LHCN-M2 (cell line): ENCODE data around the gene TNRC6A. TPM values are rescaled to one million over a fixed set of nuclear protein-coding genes. Genes with fewer than 3 reads are reported as not detected.
"Not testable (repeated sequence)": the region's sequence is repeated elsewhere in the genome, so short reads cannot be mapped to it uniquely, and the experiment has no call there.

Experiments
- DNase-seq: peaks from one replicate; pipeline ENCODE4 v3.0.0-alpha.2; 2012; ENCODE audit warnings: low read depth
- total RNA-seq: library from RNA; depleted of rRNA; stranded (reverse); fragments of >200 nt; gene quantifications from 2 replicates; pipeline ENCODE4 v1.2.3, GENCODE V29; 2014

Gene TNRC6A
- total RNA-seq, 1 experiment from 2014 or later = 24.7 TPM

DNA sequence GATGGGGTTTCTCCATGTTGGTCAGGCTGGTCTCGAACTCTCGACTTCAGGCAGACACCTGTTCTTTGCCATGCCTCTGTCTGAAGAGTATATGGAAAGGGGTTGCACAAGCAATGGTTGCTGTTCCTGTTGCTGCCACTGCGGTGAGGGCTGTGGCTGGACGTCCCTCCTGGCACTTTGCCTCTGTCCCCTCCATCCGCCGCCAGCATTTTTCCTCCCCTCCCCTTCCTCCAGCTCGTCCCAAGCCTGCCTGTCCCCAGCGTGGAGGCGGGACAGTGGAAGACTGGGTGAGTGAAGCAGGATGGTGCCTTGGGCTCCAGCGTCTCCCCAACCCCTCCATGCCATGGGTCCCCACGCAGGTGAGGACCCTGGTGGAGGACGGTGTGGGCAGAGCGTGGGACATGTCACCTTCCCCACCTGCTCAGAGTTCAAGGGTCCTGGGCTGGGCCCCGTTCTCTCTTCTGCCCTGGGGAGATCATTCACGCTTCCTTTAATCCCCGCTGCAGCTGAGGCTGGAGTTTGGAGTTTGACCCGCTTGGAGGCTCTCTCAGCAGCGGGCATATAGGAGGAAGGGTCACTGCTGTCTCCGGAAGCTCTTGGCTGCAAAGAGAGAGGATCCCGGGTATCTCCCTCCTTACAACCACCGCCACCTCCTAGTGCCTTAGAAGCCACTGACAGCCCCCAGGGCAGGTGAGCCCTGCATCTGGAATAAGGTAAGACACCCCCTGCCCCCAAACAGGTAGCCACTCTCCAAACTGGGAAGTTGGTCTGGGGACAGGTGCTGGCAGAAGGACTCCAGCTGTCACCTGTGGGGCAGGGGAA lies 116.5 kb downstream of the TNRC6A start, which contains the start of gene SLC5A11:
Gene SLC5A11 (plus strand): TSS at position 238 of the 822 bp plus-strand sequence. CDS start 12,681 bp downstream, outside the sequence.
- DNase-seq = no peak

DNA sequence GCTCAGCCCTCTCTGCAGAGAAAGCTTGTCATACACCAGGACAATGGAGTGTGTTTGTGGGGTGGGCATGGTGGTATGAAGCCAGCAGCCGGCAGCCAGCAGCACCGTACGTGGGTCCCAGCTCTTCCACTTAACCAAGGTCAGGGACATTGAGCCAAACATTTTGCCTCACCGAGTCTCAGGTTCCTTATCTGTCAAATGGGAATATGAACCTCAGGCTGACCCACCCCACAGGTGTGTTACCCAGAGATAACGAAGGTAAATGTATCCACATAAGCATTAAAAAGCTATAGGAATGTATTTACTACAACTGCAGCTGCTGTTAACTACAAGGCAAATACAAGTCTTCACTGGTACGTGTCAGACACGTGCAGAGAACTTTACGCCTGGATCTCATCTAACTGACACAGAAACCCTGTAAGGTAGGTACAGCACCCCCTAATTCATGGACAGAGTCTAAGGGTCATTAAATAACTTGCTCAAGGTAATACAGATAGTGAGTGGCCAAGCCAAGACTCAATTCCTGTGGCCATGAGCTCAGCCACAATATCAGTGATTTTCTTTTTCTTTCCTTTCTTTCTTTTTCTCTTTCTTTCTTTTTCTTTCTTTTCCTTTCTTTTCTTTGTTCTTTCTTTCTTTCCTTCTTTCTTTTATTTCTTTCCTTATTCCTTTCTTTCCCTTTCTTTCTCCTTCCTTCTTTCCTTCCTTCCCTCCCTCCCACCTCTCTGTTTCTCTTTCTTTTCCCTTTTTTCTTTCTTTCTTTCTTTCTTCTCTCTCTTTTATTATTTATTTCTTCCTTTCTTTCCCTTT lies 117.3 kb downstream of the TNRC6A start:
- DNase-seq = no peak

DNA sequence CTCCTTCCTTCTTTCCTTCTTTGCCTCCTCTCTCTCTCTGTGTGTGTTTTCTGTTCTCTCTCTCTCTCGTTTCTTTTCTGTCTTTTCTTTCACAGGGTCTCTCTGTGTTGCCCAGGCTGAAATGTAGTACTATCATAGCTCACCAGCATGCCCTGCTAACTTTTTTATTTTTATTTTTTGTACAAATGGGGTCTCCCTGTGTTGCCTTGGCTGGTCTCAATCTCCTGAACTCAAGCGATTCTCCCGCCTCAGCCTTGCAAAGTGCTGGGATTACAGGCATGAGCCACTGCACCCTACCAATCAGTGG lies 117.9 kb downstream of the TNRC6A start:
- no peak for DNase-seq

DNA sequence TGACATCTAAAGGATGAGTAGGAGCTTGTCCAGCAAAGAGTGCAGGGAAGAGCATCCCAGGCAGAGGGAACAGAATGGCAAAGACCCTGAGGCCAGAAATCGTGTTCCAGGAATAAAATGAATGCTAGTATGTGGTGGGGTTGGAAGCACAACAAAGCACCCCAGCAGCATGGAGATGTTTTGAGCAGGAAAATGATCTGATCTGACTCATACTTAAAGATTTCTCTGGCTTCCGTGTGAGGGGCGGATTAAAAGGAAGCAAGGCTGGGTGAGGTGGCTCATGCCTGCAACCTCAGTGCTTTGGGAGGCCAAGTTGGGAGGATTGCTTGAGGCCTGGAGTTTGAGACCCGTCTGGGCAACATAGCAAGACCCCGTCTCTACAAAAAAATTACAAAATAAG lies 118.6 kb downstream of the TNRC6A start:
- peak; percentile 70 for DNase-seq

DNA sequence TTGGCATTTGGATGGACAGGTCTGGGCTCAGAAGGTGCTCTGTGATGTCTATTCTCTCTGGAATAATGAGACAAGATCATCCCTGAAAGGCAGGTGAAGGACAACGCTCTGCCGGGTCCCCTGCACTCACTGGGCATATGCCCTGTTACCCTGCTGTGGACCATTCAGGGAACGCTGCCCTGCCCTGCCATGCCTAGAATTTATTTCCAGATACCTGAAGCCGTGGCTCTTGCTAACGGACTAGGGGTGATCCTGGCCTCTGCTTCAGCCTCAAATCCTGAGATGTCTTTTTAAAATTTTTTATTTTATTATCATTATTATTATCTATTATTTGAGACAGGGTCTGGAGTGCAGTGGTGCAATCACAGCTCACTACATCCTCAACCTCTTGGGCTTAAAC lies 120.2 kb downstream of the TNRC6A start:
- DNase-seq = no peak

DNA sequence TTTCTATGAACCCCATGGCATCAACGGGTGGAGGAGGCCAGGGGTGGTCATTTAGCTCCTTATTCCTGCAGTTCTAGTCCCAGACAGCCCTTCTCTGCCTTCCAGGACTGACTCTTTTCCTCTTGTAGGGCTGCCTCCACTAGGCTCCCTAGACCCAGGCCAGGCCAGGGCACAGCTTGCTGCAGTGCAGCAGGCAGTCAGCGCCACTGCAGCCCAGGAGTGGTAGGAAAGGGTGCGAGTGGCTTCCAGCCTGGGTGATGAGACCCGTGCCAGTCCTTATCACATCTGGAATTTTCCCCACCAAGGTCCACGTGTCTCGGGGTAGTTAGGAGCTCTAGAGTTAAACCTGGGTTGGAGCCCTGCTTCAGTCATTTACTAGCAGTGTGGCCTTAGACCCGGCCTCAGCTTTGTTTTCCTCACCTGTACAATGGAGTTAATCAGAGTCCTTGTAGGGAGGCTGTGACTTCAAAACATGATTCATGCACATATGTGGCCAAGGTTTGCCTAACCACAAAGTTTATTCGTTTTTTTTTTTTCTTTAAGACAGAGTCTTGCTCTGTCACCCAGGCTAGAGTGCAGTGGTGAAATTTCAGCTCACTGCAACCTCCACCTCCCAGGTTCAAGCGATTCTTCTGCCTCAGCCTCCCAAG lies 121.0 kb downstream of the TNRC6A start:
- peak; percentile 45 for DNase-seq

DNA sequence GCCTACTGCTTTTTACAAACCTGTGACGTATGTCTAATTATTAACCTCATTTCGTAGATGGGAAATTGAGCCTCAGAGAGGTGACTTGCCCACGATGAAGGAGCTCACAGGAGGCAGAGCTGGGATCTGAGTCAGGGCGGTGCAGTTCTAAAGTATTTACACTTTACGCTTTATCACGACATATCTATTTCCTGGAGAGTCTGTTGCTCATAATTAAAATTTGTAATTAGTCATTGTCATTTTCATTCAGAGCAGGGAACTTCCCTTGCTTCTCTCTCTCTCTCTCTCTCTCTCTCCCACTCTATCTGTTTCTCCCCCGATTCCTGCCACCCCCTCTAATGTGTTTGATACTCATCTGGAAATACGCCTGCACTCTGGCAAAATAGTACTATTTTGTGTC lies 122.2 kb downstream of the TNRC6A start:
- no peak for DNase-seq

DNA sequence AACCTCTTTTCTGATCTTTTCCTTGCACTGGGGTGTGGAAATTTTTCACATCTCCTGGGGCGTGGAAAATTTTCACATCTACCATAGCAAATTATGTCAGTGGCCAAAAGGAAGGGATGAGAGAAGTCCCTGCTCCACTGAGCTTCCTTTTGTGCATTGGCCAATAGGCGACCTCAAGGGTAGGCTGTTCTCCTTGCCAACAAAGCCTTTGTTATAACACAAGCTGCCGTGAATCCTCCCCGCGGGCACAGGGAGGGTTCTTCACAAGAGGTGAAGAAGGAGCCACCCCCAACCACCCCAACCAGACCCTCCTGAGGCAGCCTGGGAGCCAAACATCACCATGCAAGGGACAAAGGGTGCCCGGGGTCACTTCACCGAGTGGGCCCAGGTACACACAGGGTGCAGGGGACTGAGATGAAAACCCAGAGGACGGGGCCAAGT lies 122.8 kb downstream of the TNRC6A start:
- DNase-seq = no peak

DNA sequence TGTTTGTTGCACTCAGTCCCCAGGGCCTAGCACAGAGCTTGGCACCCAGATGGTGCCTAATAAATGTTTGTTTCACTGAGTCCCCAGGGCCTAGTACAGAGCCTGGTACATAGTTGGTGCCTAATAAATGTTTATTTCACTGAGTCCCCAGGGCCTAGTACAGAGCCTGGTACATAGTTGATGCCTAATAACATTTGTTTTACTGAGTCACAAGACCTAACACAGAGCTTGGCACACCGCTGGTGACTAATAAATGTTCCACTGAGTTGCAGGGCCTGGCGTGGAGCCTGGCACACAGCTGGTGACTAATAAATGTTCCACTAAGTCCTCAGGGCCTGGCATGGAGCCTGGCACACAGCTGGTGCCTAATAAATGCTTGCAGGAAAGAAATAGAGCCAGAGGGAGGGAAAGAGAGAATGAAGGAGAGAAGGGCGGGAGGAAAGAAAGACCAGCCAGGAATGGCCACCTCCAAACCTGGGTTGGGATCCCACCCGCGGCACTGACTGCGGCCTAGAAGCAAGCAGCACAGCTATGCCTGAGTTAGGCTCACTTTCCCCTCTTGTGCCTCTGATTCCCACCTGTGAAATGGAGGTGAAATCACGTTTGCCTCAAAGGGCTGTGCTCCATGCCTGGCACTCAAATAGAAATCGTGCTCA lies 123.8 kb downstream of the TNRC6A start:
- DNase-seq = no peak

DNA sequence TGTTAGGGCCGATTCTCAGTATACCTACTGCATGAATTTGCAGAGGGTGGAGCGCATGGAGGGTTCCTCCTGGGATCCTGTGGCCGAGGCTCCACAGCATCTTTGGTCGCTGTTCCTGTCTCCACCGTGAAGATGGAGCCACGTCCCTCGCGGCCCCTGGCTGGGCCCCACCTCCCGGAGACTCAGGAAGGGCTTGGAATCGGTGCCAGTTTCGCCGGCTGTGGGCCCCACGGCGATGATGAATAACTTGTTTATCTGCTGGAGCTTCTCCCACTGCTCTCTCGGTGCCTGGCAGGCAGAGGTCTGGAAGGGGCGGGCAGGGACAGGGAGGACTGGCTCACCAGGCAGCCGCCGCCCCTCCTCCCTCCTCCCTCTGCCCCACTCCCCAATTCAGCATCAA lies 124.4 kb downstream of the TNRC6A start:
- DNase-seq = peak; percentile 24

DNA sequence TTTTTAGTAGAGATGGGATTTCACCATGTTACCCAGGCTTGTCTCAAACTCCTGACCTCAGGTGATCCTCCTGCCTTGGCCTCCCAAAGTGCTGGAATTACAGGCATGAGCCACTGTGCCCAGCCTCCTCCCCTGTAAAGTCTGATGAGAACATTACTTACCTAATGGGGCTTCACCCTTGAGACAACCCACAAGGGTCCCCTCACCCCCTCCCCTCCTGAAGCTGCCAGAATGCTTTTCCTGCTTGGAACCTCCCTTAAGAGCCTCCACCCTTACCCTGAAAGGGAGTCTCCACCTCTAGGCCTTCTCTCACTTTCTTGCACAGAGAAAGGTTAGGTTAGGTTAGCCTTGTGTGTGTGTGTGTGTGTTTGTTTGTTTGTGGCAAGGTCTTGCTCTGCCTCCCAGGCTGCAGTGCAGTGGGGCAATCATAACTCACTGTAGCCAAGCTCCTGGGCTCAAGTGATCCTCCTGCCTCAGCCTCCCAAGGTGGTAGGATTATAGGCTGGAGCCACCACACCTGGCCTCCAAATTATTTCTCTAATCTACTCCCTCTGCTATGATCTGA lies 125.2 kb downstream of the TNRC6A start:
- DNase-seq = no peak

DNA sequence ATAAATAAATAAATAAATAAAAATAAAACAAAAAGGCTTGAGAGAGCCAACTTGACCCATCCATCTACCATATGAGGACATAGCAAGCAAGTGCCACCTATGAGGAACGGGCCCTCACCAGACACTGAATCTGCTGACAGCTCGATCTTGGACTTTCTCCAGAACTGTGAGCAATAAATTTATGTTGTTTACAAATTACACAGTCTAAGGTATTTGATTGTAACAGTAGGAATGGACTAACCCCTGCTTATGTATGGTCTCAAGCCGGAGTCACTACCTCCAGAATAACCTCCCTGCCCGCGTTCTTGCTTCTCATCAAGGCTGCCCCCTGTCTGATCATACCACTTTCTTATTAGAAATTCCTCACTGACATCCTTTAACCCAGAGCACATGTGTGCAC lies 126.2 kb downstream of the TNRC6A start:
- DNase-seq = no peak

DNA sequence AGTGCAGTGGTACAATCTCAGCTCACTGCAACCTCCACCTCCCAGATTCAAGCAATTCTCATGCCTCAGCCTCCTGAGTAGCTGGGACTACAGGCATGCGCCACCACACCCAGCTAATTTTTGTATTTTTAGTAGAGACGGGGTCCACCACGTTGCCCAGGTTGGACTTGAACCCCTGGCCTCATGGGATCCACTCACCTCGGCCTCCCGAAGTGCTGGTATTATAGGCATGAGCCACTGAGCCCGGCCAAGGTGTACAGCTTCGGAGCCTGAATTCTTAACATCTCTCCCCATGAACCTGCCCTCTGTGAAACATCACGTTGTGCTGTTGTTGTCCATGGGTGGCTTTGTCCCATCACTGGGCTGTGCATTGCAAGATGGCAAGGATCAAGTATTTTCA lies 127.4 kb downstream of the TNRC6A start:
- DNase-seq = not testable (repeated sequence)

DNA sequence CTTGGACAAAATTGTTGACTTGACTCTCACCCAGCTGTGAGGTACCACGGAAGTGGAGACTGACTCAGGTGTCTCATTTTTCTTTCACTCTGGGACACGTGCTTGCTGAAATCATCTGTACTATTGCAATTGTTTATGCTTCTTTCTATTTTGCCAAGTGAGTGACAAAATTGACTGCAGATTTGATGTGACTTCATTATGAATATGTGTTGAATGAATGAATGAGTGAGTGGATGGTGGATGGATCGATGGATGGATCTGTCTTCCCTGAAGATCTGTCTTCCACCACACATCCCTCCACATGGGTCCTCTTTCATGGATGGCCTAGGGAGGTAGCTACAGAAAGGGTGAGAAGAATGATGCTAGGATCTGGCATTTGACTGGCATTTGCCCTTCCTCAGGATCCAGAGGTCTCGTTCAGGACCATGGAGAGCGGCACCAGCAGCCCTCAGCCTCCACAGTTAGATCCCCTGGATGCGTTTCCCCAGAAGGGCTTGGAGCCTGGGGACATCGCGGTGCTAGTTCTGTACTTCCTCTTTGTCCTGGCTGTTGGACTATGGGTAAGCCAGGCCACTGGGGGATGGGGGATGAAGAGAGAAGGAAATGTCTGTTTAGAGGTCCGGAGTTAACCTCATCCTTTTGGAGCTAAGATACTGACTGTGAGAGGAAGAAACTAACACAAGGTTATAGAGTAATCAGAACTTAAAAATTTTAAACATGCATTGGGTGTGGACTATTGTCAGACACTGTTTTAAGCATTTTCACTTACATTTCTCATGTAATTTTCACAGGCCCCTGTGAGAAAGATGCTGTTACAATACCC lies 129.0 kb downstream of the TNRC6A start:
- DNase-seq = peak; percentile 49

DNA sequence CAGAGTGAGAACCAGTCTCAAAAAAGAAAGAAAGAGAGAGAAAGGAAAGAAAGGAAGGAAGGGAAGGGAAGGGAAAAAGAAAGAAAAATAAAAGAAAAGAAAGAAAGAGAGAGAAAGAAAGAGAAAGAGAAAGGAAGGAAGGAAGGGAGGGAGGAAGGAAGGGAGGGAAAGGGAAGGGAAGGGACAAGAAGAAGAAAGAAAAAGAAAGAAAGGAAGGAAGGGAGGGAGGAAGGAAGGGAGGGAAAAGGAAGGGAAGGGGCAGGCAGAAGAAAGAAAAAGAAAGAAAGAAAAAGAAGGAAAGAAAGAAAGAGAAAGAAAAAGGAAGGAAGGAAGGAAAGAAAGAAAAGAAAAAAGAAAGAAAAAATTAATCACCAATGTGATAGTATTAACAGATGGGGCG lies 132.0 kb downstream of the TNRC6A start:
- DNase-seq = no peak

DNA sequence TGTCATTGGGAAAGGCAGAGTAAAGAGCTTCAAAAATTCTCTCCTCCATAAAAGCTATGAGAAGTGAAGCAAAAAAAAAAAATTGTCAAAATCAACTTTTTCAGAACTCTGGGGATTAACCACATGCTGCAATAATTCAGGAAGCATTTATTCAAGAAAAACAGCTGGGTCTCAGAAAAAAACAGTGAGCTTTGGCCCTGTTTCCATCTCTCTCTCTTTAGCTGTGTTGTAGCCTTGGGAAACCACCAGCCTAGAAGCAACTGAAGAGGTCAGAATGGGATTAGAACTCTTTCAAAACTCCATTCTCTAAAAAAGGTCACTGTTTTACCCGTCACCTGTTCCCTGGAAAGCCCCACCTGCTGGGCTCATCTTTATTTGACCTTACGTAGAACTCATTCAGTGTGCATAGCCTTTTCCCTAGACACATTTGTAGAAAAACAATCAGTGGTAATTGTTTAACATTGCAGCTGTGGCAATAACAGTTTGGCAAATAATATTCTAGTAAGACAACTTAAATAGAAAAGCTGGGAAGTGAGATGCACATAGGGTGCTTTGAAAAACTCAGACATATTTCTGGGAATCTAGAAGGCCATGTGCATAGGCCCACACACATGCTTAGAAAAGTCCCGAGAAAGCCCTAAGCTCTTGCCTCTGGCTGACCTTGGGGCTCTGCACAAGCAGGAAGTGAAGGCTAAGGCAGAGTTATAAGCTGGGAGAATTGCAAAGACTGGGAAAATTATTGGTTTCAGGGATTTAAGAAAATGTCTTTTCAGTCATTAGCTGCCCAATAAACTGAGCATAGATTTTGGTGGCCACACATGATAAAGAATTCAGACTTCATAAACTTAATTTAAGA lies 134.4 kb downstream of the TNRC6A start:
- DNase-seq = peak; percentile 40

DNA sequence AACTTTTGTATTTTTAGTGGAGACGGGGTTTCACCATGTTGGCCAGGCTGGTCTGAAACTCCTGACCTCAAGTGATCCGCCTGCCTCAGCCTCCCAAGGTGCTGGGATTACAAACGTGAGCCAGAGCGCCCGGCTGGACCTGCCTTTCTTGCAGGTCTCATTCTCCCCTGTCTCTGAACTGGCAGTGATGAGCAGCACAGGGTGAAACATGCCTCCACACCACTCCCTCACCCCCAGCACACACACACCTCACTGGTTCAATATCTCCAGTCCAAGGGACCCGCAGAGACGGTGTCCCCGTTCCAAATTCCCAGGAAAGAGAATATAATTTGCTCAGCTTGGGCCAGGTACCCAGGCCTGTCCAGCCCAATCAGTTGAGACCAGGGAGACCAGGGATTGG lies 139.6 kb downstream of the TNRC6A start:
- DNase-seq = no peak

DNA sequence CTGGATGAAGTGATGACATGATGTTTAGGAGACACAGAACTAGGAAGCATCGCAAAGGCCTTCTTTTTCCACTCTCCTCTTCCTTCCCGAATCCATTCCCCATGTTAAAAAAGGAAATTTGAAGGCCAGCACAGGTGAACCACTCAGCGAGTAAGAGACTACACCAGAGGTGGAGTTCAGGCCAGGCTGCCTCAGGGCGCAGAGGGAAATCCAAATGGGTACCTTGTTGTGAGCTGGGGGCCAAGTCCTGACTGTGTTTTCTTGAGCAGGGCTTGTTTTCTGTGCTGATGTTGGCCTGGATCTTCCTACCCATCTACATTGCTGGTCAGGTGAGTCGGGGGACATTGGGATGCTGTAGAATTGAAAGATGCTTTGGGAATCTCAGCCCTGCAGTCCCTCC lies 142.4 kb downstream of the TNRC6A start:
- no peak for DNase-seq

DNA sequence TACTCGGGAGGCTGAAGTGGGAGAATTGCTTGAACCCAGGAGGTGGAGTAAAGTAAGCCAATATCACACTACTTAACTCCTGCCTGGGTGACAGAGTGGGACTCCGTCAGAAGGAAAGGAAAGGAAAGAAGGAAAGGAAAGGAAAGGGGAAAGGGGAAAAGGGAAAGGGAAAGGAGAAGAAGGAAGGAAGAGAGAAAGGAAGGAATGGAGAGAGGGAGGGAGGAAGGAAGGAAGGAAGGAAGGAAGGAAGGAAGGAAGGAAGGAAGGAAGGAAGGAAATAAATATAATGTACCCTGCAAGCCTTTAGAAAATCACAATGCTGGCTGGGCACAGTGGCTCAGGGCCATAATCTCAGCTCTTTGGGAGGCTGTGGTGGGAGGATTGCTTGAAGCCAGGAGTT lies 143.6 kb downstream of the TNRC6A start:
- DNase-seq = no peak

DNA sequence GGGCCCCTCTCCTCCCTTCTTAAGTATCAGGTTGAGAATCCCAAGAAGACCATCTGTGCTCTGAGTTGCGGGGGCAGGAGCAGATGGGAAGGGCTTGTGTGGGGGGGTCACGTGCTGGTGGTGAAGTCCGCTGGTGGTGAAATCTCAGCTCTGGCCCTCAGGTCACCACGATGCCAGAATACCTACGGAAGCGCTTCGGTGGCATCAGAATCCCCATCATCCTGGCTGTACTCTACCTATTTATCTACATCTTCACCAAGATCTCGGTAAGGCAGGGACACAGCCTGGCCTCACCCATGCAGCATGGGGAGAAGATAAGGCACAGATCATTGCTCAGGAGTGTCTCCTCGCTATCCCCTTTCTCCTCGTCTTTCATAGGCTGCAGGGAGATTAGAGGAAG lies 146.0 kb downstream of the TNRC6A start:
- DNase-seq = no peak
